Measurements from ENCODE around the gene ZFP91.

The ZFP91 gene

GRCh38 chr11:58632510-58632909, 53.6 kb downstream of the ZFP91 start:
- no peak for DNase-seq

GRCh38 chr11:58636587-58636986, 57.7 kb downstream of the ZFP91 start:
- no peak for DNase-seq

GRCh38 chr11:58637371-58637770, 58.5 kb downstream of the ZFP91 start:
- DNase-seq: no peak

- no peak for DNase-seq
Observed at GRCh38 chr11:58639103-58639502, 60.2 kb downstream of the ZFP91 start.

- no peak for DNase-seq
Observed at GRCh38 chr11:58639669-58640068, 60.8 kb downstream of the ZFP91 start.

- no peak for DNase-seq
Observed at GRCh38 chr11:58640386-58641023, 61.6 kb downstream of the ZFP91 start.

GRCh38 chr11:58641341-58641740, 62.5 kb downstream of the ZFP91 start:
- DNase-seq: no peak

GRCh38 chr11:58641803-58642581, 63.1 kb downstream of the ZFP91 start:
- no peak for DNase-seq

GRCh38 chr11:58645854-58646253, 67.0 kb downstream of the ZFP91 start:
- no peak for DNase-seq

- no peak for DNase-seq
Observed at GRCh38 chr11:58647141-58647699, 68.4 kb downstream of the ZFP91 start.

- no peak for DNase-seq
Observed at GRCh38 chr11:58647866-58648265, 69.0 kb downstream of the ZFP91 start.

GRCh38 chr11:58649623-58650022, 70.8 kb downstream of the ZFP91 start:
- DNase-seq: no peak

- no peak for DNase-seq
Observed at GRCh38 chr11:58650496-58650895, 71.6 kb downstream of the ZFP91 start.

GRCh38 chr11:58652726-58653280, 73.9 kb downstream of the ZFP91 start:
- no peak for DNase-seq

- peak; percentile 74 for DNase-seq
Observed at GRCh38 chr11:58654079-58654907, 75.4 kb downstream of the ZFP91 start.

- DNase-seq: no peak
Observed at GRCh38 chr11:58654908-58655296, 76.0 kb downstream of the ZFP91 start.

- no peak for DNase-seq
Observed at GRCh38 chr11:58656348-58656747, 77.5 kb downstream of the ZFP91 start.

GRCh38 chr11:58658623-58659022, 79.8 kb downstream of the ZFP91 start:
- DNase-seq: no peak

- DNase-seq: no peak
Observed at GRCh38 chr11:58659404-58659803, 80.5 kb downstream of the ZFP91 start.

GRCh38 chr11:58659910-58660570, 81.2 kb downstream of the ZFP91 start:
- DNase-seq: no peak

Data from left hindlimb (tissue), 1 donor.